Transverse colon (tissue), 4 donors: ENCODE data around the gene WNT9A.

ENCODE experiments used
- POLR2AphosphoS5 ChIP-seq, 3 donors: sonication (generic); formaldehyde crosslinking; IDR thresholded peaks; one replicate each; pipeline ENCODE4 v1.6.1; 2016; ENCODE audit warnings: antibody characterized with exemption in 3 of 3
- TF ChIP-seq, protein P1 (sequence below), 5 experiments: fragments of 200-600 bp in 3 of 5; fragments of 450-650 bp in 2 of 5; sonication (generic) in 3 of 5; IDR thresholded peaks; 1 replicate in 2 of 5; 2 replicates in 3 of 5; pipeline ENCODE4 v1.5.1; 2016 to 2017; ENCODE audit warnings: antibody characterized with exemption in 5 of 5, inconsistent platforms in 3 of 5, mild to moderate bottlenecking in 2 of 5, moderate library complexity in 1 of 5

DNA sequence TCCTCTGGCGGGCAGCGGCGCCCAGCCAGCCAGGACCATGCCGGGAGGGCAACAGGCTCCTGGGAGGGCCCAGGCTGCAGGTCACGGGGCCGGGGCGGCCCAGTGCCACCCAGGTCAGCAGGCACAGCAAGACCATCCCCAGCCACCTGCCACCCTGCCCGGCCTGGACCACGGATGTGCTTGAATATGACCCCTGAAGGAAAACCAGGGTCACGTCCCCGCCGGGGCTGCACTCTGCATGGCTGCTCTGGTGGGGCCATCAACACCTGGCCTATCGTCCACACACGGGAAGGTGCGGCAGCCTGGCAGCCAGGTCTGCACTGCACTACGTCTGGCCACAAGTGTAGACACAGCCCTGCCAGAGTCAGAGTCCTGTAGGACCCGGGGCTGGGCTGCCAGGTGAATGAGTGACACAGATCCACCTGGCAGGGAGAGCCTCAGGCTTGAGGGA lies 6.9 kb downstream of the WNT9A start:
- TF ChIP-seq POLR2AphosphoS5 (IDR thresholded peaks at IDR 0.05), result no peak
- TF ChIP-seq, protein P1, sequence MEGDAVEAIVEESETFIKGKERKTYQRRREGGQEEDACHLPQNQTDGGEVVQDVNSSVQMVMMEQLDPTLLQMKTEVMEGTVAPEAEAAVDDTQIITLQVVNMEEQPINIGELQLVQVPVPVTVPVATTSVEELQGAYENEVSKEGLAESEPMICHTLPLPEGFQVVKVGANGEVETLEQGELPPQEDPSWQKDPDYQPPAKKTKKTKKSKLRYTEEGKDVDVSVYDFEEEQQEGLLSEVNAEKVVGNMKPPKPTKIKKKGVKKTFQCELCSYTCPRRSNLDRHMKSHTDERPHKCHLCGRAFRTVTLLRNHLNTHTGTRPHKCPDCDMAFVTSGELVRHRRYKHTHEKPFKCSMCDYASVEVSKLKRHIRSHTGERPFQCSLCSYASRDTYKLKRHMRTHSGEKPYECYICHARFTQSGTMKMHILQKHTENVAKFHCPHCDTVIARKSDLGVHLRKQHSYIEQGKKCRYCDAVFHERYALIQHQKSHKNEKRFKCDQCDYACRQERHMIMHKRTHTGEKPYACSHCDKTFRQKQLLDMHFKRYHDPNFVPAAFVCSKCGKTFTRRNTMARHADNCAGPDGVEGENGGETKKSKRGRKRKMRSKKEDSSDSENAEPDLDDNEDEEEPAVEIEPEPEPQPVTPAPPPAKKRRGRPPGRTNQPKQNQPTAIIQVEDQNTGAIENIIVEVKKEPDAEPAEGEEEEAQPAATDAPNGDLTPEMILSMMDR (IDR thresholded peaks at IDR 0.05), result no peak
